Measurements from ENCODE around the gene LBP. TPM values are rescaled to one million over a fixed set of nuclear protein-coding genes. Genes with fewer than 3 reads are reported as not detected.
"Not testable (repeated sequence)": the region's sequence is repeated elsewhere in the genome, so short reads cannot be mapped to it uniquely, and the experiment has no call there.

LBP gene
- polyA plus RNA-seq, 1 of the 3 experiments (the other 2 are of a cell fraction), result 0.03 TPM

DNA sequence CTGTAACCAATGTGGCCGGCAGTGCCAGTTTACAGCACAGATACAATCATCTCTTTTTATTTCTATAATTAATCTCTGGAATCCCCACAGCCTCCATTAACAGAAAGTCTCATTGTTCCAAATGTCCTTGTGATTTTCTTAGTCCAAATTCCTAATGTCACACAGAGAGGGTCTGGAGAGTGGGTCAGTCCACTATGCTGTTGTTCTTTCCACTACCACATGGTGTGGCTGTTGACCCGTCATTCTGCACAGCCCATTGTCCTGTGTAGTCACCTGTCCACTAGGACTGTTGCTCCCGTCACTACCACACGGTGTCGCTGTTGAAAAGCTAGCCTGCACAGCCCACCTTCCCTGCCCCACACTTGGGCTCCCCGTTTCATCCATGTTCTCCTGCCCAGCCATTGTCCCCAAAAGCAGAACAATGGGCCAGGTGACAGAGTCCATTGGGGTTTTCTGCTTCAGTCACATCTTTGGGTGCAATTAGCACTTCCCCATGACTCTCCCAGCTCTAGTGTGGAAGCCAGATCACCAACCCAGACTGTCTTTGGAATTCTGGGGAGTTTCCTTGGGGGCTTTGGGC lies 8.6 kb upstream of the LBP start:
- H4K20me1 ChIP-seq (ENCODE audit: insufficient read depth), result no peaks in the 10 kb centered on the region
- H3K36me3 ChIP-seq (replicated peaks in 1 of 2; ENCODE audit: control insufficient read depth in 1 of 2, insufficient read depth in 2 of 2, low read length in 1 of 2), result no peaks in the 10 kb centered on the region
- 62% methylated on average over 5 of the region's 6 CpGs for WGBS (ENCODE audit: low lambda C conversion rate)
- 0 out of 2 replicates have a peak, but pooled peaks have one; percentile 17 for TF ChIP-seq RAD21 (IDR thresholded peaks at IDR 0.05; ENCODE audit: low read length)
- no peak for TF ChIP-seq NRF1 (IDR thresholded peaks at IDR 0.05; ENCODE audit: low read depth, low read length)
- peak; percentile 30 for DNase-seq
- peaks cover 4% of the 10 kb centered on the region; the same call in 1 of the 2 replicates for H3K27me3 ChIP-seq (ENCODE audit: insufficient read depth)
- H3K9me2 ChIP-seq, result no peaks in the 10 kb centered on the region
- no peak overlapping the region for H3K27ac ChIP-seq (ENCODE audit: low read depth in 2 of 2, low read length in 1 of 2)
- POLR2A ChIA-PET, result no interaction called here
- H3K9ac ChIP-seq, result no peak overlapping the region
- H3K9me3 ChIP-seq, result no peaks in the 10 kb centered on the region
- CTCF ChIA-PET, result interaction anchor here (0.9 to 3.4 kb wide), 8 partner anchors 13 to 114 kb away, joined by 3 to 19 read pairs (median 4); partner anchors contain the start of gene SNHG17
- no peaks in the 10 kb centered on the region for H3K4me1 ChIP-seq (ENCODE audit: control insufficient read depth in 1 of 2, insufficient read depth in 2 of 2, low read depth in 1 of 2, low read length in 1 of 2)
- peak overlapping the region in 1 of 2 experiments; percentile 6; a peak in 1 of 4 replicates for H3K4me3 ChIP-seq (ENCODE audit: low read depth in 2 of 2, low read length in 1 of 2)
- H3F3A ChIP-seq (replicated peaks; ENCODE audit: insufficient read depth), result no peaks in the 10 kb centered on the region
- no peak overlapping the region for H3K4me2 ChIP-seq
- no peaks in the 10 kb centered on the region for H3K79me2 ChIP-seq (ENCODE audit: insufficient read depth)
- H2AFZ ChIP-seq (ENCODE audit: low read depth), result no peak overlapping the region

DNA sequence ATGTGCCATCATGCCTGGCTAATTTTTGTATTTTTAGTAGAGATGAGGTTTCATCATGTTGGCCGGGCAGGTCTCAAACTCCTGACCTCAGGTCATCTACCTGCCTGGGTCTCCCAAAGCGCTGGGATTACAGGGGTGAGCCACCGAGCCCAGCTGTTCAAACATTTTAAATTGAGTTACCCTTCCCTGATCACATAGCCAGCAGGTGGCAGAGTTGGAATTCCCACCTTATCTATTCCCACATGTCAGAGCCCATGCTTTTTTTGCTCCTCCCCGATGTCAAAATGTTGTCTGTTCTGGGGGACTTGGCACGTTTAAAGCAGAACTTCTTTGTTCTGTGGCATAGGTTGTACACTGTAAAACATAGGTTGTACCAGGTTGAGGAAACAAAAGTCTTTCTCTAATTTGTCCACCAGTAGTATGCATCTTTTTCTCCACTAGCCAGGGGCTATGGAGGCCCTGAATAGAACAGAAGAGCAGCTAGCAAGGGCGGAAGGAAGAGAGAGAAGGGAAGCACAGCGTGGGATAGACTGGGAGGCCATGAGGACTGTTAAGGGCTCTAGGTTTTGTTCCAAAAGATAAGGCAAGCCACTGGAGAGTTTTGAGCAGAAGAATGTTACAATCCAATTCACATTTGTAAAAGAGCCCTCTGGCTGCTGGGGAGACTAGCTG lies 7.3 kb upstream of the LBP start:
- Histone ChIP-seq H2AFZ (ENCODE audit: low read depth) (no peak overlapping the region), H3K27ac (ENCODE audit: low read depth in 2 of 2, low read length in 1 of 2) (no peak overlapping the region), H3K9me2 (no peaks in the 10 kb centered on the region), H3K9ac (no peak overlapping the region), H3K4me3 (ENCODE audit: low read depth in 2 of 2, low read length in 1 of 2) (no peak overlapping the region), H3K4me1 (ENCODE audit: control insufficient read depth in 1 of 2, insufficient read depth in 2 of 2, low read depth in 1 of 2, low read length in 1 of 2) (no peaks in the 10 kb centered on the region), H3K36me3 (replicated peaks in 1 of 2; ENCODE audit: control insufficient read depth in 1 of 2, insufficient read depth in 2 of 2, low read length in 1 of 2) (no peaks in the 10 kb centered on the region), H4K20me1 (ENCODE audit: insufficient read depth) (no peaks in the 10 kb centered on the region), H3K79me2 (ENCODE audit: insufficient read depth) (no peaks in the 10 kb centered on the region), H3K9me3 (no peaks in the 10 kb centered on the region), H3F3A (replicated peaks; ENCODE audit: insufficient read depth) (no peaks in the 10 kb centered on the region), H3K27me3 (ENCODE audit: insufficient read depth) (peaks cover 4% of the 10 kb centered on the region; the same call in 1 of the 2 replicates), H3K4me2 (no peak overlapping the region)
- POLR2A ChIA-PET, result no interaction called here
- TF ChIP-seq MXI1 (IDR thresholded peaks at IDR 0.05; ENCODE audit: low read depth, low read length) (0 out of 2 replicates have a peak, but pooled peaks have one; percentile 36), RAD21 (IDR thresholded peaks at IDR 0.05; ENCODE audit: low read length) (peak; percentile 39), SMC3 (IDR thresholded peaks at IDR 0.05; ENCODE audit: low read depth, low read length) (peak; percentile 40)
- TF ChIP-seq, protein P1, sequence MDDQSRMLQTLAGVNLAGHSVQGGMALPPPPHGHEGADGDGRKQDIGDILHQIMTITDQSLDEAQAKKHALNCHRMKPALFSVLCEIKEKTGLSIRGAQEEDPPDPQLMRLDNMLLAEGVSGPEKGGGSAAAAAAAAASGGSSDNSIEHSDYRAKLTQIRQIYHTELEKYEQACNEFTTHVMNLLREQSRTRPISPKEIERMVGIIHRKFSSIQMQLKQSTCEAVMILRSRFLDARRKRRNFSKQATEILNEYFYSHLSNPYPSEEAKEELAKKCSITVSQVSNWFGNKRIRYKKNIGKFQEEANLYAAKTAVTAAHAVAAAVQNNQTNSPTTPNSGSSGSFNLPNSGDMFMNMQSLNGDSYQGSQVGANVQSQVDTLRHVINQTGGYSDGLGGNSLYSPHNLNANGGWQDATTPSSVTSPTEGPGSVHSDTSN (IDR thresholded peaks at IDR 0.05), result no peak
- TF ChIP-seq, protein P2, sequence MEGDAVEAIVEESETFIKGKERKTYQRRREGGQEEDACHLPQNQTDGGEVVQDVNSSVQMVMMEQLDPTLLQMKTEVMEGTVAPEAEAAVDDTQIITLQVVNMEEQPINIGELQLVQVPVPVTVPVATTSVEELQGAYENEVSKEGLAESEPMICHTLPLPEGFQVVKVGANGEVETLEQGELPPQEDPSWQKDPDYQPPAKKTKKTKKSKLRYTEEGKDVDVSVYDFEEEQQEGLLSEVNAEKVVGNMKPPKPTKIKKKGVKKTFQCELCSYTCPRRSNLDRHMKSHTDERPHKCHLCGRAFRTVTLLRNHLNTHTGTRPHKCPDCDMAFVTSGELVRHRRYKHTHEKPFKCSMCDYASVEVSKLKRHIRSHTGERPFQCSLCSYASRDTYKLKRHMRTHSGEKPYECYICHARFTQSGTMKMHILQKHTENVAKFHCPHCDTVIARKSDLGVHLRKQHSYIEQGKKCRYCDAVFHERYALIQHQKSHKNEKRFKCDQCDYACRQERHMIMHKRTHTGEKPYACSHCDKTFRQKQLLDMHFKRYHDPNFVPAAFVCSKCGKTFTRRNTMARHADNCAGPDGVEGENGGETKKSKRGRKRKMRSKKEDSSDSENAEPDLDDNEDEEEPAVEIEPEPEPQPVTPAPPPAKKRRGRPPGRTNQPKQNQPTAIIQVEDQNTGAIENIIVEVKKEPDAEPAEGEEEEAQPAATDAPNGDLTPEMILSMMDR (IDR thresholded peaks at IDR 0.05), result peak; percentile 26; the same call in 1 of the 2 replicates
- DNase-seq, result no peak
- WGBS (ENCODE audit: low lambda C conversion rate), result 49% methylated on average over 7 of the region's 7 CpGs
- CTCF ChIA-PET, result interaction anchor here (0.7 to 3.9 kb wide), 9 partner anchors 15 to 96 kb away, joined by 3 to 23 read pairs (median 4); partner anchors contain the start of gene SNHG17

DNA sequence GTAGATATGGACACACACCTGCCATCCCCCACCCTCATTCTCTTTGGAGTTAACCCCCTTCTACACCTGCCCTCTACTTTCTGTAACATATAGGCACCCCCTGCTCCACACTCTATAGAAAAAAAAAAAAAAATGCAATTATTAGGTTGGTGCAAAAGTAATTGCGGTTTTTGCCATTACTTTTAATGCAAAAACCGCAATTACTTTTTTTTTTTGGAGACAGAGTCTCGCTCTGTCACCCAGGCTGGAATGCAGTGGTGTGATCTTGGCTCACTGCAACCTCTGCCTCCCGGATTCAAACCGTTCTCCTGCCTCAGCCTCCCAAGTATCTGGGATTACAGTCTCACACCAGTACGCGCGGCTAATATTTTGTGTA lies 6.8 kb upstream of the LBP start:
- H3K36me3 ChIP-seq (replicated peaks in 1 of 2; ENCODE audit: control insufficient read depth in 1 of 2, insufficient read depth in 2 of 2, low read length in 1 of 2); H3K27ac ChIP-seq (ENCODE audit: low read depth in 2 of 2, low read length in 1 of 2); H3K9ac ChIP-seq; H3K27me3 ChIP-seq (ENCODE audit: insufficient read depth); H2AFZ ChIP-seq (ENCODE audit: low read depth); H3K4me2 ChIP-seq; H3F3A ChIP-seq (replicated peaks; ENCODE audit: insufficient read depth); H3K4me1 ChIP-seq (ENCODE audit: control insufficient read depth in 1 of 2, insufficient read depth in 2 of 2, low read depth in 1 of 2, low read length in 1 of 2); H3K79me2 ChIP-seq (ENCODE audit: insufficient read depth); H4K20me1 ChIP-seq (ENCODE audit: insufficient read depth); H3K9me2 ChIP-seq; H3K9me3 ChIP-seq; POLR2A ChIA-PET; H3K4me3 ChIP-seq (ENCODE audit: low read depth in 2 of 2, low read length in 1 of 2); DNase-seq: not testable (repeated sequence)
- WGBS (ENCODE audit: low lambda C conversion rate), result 69% methylated on average over 8 of the region's 8 CpGs
- CTCF ChIA-PET, result interaction anchor here (1.1 to 3.9 kb wide), 3 partner anchors 14 to 69 kb away, joined by 4 to 23 read pairs (median 4); no protein-coding TSS in a partner anchor
